Osteoblast (primary cell): ENCODE measurements around the gene SPDYC. TPM values are rescaled to one million over a fixed set of nuclear protein-coding genes. Genes with fewer than 3 reads are reported as not detected.
"Not testable (repeated sequence)": the region's sequence is repeated elsewhere in the genome, so short reads cannot be mapped to it uniquely, and the experiment has no call there.

Experiments
- DNase-seq: peaks from one replicate; pipeline ENCODE4 v3.0.0; 2011; ENCODE audit warnings: low spot score, mixed read lengths; ENCODE audit not compliant: insufficient read length; ENCODE audit errors: missing footprints
- H2AFZ ChIP-seq: 2 replicates; pipeline ENCODE4 v1.6.0; 2011; ENCODE audit warnings: mild to moderate bottlenecking, low read length
- H3K27ac ChIP-seq: 2 replicates; pipeline ENCODE4 v1.5.1; 2011; ENCODE audit warnings: mild to moderate bottlenecking, low read depth, low read length, moderate library complexity
- H3K27me3 ChIP-seq: 2 replicates; pipeline ENCODE4 v1.6.0; 2012; ENCODE audit warnings: mild to moderate bottlenecking, control low read depth, inconsistent platforms, low read length, moderate library complexity; ENCODE audit not compliant: insufficient read depth
- H3K36me3 ChIP-seq: 2 replicates; pipeline ENCODE4 v1.5.1; 2011; ENCODE audit warnings: mild to moderate bottlenecking, low read length, control low read depth, moderate library complexity; ENCODE audit not compliant: insufficient read depth
- H3K4me1 ChIP-seq: 2 replicates; pipeline ENCODE4 v1.5.1; 2011; ENCODE audit warnings: mild to moderate bottlenecking, low read length, control low read depth, moderate library complexity; ENCODE audit not compliant: insufficient read depth
- H3K4me2 ChIP-seq: 2 replicates; pipeline ENCODE4 v1.6.0; 2011; ENCODE audit warnings: mild to moderate bottlenecking, low read length; ENCODE audit not compliant: insufficient read depth
- H3K4me3 ChIP-seq: fragments of 200-600 bp; sonication (generic); 3 replicates; pipeline ENCODE4 v1.5.1; 2012; ENCODE audit warnings: mild to moderate bottlenecking, low read length, inconsistent platforms; ENCODE audit not compliant: insufficient read depth
- H3K79me2 ChIP-seq: 2 replicates; pipeline ENCODE4 v1.6.0; 2012; ENCODE audit warnings: mild to moderate bottlenecking, low read length, control low read depth, inconsistent platforms; ENCODE audit not compliant: insufficient read depth
- H3K9me3 ChIP-seq: 2 replicates; pipeline ENCODE4 v1.5.1; 2011; ENCODE audit warnings: low read depth, low read length, control low read depth
- H4K20me1 ChIP-seq: 2 replicates; pipeline ENCODE4 v1.6.0; 2012; ENCODE audit warnings: mild to moderate bottlenecking, low read length, control low read depth; ENCODE audit not compliant: insufficient read depth
- total RNA-seq: library from RNA; depleted of rRNA; stranded (reverse); fragments of >200 nt; gene quantifications from 2 replicates; pipeline ENCODE4 v1.2.3, GENCODE V29; 2012
- TF ChIP-seq, protein P1 (sequence below): IDR thresholded peaks from 2 replicates; pipeline ENCODE4 v1.5.1; 2011; ENCODE audit warnings: mild to moderate bottlenecking, low read depth, low read length, moderate library complexity; ENCODE audit errors: extremely low read depth

The SPDYC gene
- total RNA-seq, 1 donor = not detected

DNA sequence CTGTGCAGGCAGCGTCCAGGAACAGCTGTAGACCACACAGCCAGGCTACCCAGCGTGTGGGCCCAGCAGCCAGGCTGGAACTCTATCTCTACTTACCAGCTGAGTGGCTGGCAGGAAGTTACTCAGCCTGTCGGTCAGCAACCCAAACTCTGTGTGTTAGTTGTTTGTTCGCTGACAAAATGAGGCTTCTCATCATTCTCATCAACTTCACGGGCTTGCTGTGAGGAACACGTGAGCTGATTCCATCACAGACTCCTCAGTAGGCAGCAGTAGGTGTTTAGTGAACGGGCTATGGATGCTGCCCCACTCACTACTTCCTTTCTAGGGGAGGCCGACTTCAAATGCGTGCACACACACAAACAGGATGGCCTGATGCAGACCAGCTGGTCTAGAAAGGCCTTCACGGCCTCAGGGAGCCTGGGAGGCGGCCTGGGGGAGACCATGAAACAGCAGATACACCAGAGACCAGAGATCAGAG lies 830 bp upstream of the SPDYC start:
- Histone ChIP-seq H3K4me3 (no peak overlapping the region), H3K4me2 (no peak overlapping the region), H4K20me1 (no peaks in the 10 kb centered on the region), H3K27ac (no peak overlapping the region), H3K4me1 (peaks cover 7% of the 10 kb centered on the region), H2AFZ (peak overlapping the region; percentile 94), H3K27me3 (no peaks in the 10 kb centered on the region), H3K9me3 (no peaks in the 10 kb centered on the region), H3K36me3 (no peaks in the 10 kb centered on the region), H3K79me2 (no peaks in the 10 kb centered on the region)
- no peak for DNase-seq
- TF ChIP-seq, protein P1, sequence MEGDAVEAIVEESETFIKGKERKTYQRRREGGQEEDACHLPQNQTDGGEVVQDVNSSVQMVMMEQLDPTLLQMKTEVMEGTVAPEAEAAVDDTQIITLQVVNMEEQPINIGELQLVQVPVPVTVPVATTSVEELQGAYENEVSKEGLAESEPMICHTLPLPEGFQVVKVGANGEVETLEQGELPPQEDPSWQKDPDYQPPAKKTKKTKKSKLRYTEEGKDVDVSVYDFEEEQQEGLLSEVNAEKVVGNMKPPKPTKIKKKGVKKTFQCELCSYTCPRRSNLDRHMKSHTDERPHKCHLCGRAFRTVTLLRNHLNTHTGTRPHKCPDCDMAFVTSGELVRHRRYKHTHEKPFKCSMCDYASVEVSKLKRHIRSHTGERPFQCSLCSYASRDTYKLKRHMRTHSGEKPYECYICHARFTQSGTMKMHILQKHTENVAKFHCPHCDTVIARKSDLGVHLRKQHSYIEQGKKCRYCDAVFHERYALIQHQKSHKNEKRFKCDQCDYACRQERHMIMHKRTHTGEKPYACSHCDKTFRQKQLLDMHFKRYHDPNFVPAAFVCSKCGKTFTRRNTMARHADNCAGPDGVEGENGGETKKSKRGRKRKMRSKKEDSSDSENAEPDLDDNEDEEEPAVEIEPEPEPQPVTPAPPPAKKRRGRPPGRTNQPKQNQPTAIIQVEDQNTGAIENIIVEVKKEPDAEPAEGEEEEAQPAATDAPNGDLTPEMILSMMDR = no peak

DNA sequence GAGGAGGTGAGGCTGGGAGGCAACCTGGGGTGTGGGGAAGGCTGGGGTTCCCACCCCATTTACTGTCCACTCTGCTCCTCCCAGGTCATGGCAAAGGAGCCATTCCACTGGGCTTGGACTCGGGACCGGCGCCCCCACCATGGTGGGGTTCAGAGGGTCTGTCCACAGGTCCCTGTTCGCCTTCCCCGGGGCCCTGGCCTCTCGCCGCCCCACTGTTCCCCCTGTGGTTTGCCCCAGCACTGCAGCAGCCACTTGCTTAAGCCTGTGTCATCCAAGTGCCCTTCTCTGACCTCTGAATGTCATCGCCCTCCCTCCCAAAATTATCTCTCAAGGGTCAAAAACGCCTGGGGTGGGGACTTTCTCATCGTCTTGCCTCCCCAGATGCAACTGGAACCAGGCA lies 2.6 kb downstream of the SPDYC start:
- no peaks in the 10 kb centered on the region for H3K36me3 ChIP-seq
- H3K4me3 ChIP-seq = no peak overlapping the region
- no peak overlapping the region for H3K4me2 ChIP-seq
- H2AFZ ChIP-seq = no peak overlapping the region
- no peak for DNase-seq
- no peaks in the 10 kb centered on the region for H3K27me3 ChIP-seq
- TF ChIP-seq, protein P1 = no peak
- H3K79me2 ChIP-seq = no peaks in the 10 kb centered on the region
- no peak overlapping the region for H3K27ac ChIP-seq
- no peaks in the 10 kb centered on the region for H3K9me3 ChIP-seq
- H4K20me1 ChIP-seq = no peaks in the 10 kb centered on the region
- H3K4me1 ChIP-seq = peaks cover 4% of the 10 kb centered on the region

DNA sequence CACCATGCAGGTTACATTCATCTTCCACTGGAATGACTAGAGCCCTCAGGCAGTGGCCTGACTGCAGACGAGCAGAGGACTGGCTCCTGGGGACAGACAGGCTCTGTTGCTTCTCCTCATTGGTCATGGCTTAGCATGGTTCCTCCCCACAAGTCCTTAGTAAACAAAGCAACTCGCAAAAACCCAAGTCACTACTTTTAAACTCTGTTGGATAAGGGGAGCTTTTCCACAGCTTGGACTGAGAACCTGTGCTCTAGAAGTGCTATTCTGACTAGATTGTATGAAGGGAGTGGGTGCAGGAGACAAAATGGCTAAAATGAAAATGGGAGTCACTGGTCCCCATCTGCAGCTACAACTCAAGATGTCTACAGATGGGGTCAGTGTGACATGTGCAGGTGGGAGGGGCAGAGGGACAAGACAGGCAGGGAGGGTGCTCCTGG lies 4.6 kb downstream of the SPDYC start:
- not testable (repeated sequence) for H3K4me2 ChIP-seq, H3K9me3 ChIP-seq, H3K4me3 ChIP-seq, H4K20me1 ChIP-seq, H2AFZ ChIP-seq, H3K4me1 ChIP-seq, H3K36me3 ChIP-seq, H3K27ac ChIP-seq, DNase-seq, H3K27me3 ChIP-seq, H3K79me2 ChIP-seq

DNA sequence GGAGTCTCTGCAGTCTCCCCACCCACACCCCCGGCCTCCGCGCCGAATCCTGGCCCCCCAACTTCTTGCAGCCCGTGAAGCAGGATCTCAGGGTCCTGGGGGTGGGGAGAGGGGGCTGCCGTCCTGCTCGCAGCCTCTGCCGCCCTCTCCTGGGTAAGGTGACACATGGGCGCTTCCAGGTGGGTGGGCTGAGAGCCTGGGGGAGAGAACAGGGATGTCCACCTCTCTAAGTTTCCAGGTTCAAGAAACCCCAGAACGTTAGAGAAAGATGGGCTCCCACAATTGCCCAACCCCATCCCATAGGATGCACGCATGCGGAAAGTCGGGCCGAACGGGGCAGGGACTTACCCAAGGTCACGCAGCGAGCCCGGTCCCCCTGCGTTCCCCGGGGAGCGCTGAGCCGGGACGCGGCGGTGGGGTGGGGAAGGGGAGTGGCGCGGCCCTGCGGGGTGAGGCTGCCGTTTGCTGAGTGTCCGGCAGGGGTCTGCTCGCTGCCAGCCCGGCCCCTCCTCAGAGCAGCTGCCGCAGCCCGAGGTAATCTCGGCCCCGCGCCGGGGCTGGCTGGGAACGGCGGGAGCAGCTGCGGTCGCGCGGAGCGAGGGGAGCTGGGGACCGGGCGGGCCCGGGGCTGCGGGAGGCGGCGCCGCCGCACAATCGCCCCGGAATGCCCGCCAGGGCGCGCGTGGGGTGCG lies 11.0 kb downstream of the SPDYC start:
- Histone ChIP-seq H2AFZ (peak overlapping the region; percentile 91), H3K4me1 (peaks cover 10% of the 10 kb centered on the region), H3K27me3 (no peaks in the 10 kb centered on the region), H3K36me3 (peaks cover 11% of the 10 kb centered on the region), H3K9me3 (no peaks in the 10 kb centered on the region), H3K27ac (peak overlapping the region; percentile 41), H3K79me2 (peaks cover 43% of the 10 kb centered on the region), H4K20me1 (peaks cover 7% of the 10 kb centered on the region), H3K4me3 (peak overlapping the region; percentile 93), H3K4me2 (peak overlapping the region; percentile 89)
- DNase-seq = peak; percentile 97
- TF ChIP-seq, protein P1 = peak; percentile 38
